Neural crest cell (in vitro differentiated cells): ENCODE results near the gene UBAP1L. TPM values are rescaled to one million over a fixed set of nuclear protein-coding genes. Genes with fewer than 3 reads are reported as not detected.
"Not testable (repeated sequence)": the region's sequence is repeated elsewhere in the genome, so short reads cannot be mapped to it uniquely, and the experiment has no call there.

Experiments
- DNase-seq: peaks from one replicate; pipeline ENCODE4 v3.0.0; 2021; ENCODE audit warnings: low read depth, mixed read lengths, low spot score
- H3K27ac Mint-ChIP-seq: one replicate; pipeline ENCODE4 v1.8.0; 2021; ENCODE audit warnings: mild to moderate bottlenecking, mixed read lengths; ENCODE audit not compliant: unreplicated experiment
- H3K27me3 Mint-ChIP-seq: 2 replicates; pipeline ENCODE4 v1.8.0; 2021; ENCODE audit warnings: low read depth, mild to moderate bottlenecking, mixed read lengths
- H3K36me3 Mint-ChIP-seq: 2 replicates; pipeline ENCODE4 v1.8.0; 2021; ENCODE audit warnings: low read depth, mild to moderate bottlenecking, mixed read lengths
- H3K4me1 Mint-ChIP-seq: 2 replicates; pipeline ENCODE4 v1.8.0; 2021; ENCODE audit warnings: mixed read lengths
- H3K4me3 Mint-ChIP-seq: one replicate; pipeline ENCODE4 v1.8.0; 2021; ENCODE audit warnings: mild to moderate bottlenecking, mixed read lengths
- H3K9me3 Mint-ChIP-seq: 2 replicates; pipeline ENCODE4 v1.8.0; 2021; ENCODE audit warnings: mixed read lengths
- CTCF ChIP-seq: fragments of 200-600 bp; sonication (generic); conservative IDR thresholded peaks from 2 replicates; pipeline ENCODE4 v1.5.0; 2021; ENCODE audit warnings: antibody characterized with exemption, mild to moderate bottlenecking
- total RNA-seq: library from RNA; stranded (reverse); gene quantifications from 2 replicates; pipeline ENCODE4 v1.2.1, GENCODE V29; 2021

The UBAP1L gene
- total RNA-seq, 1 donor from 2014 or later = 3.6 TPM

- DNase-seq = no peak
- no peaks in the 10 kb centered on the region for H3K27me3 Mint-ChIP-seq
- H3K36me3 Mint-ChIP-seq = peaks cover 1% of the 10 kb centered on the region
- no peak overlapping the region for H3K27ac Mint-ChIP-seq
- no peak for TF ChIP-seq CTCF
- H3K9me3 Mint-ChIP-seq = no peaks in the 10 kb centered on the region
- H3K4me3 Mint-ChIP-seq = no peak overlapping the region
- H3K4me1 Mint-ChIP-seq = no peaks in the 10 kb centered on the region
These were observed 31.4 kb upstream of the UBAP1L start for GRCh38 chr15:65146438-65146837.

GRCh38 chr15:65138631-65139030 is 23.6 kb upstream of the UBAP1L start:
- not testable (repeated sequence) for H3K4me1 Mint-ChIP-seq, H3K36me3 Mint-ChIP-seq, H3K4me3 Mint-ChIP-seq, H3K27me3 Mint-ChIP-seq, H3K27ac Mint-ChIP-seq, DNase-seq
- peaks cover 17% of the 10 kb centered on the region for H3K9me3 Mint-ChIP-seq

- not testable (repeated sequence) for H3K4me1 Mint-ChIP-seq, H3K27me3 Mint-ChIP-seq, DNase-seq, H3K27ac Mint-ChIP-seq, H3K36me3 Mint-ChIP-seq
- peak overlapping the region; percentile 5 for H3K4me3 Mint-ChIP-seq
- peaks cover 17% of the 10 kb centered on the region for H3K9me3 Mint-ChIP-seq
These were observed 22.9 kb upstream of the UBAP1L start for GRCh38 chr15:65137893-65138292.

- DNase-seq, H3K27me3 Mint-ChIP-seq, H3K36me3 Mint-ChIP-seq, H3K27ac Mint-ChIP-seq: not testable (repeated sequence)
- Mint-ChIP-seq H3K9me3 (peaks cover 17% of the 10 kb centered on the region), H3K4me1 (peaks cover 12% of the 10 kb centered on the region), H3K4me3 (peak overlapping the region; percentile 5)
These were observed 22.1 kb upstream of the UBAP1L start for GRCh38 chr15:65137089-65137488.

- H3K9me3 Mint-ChIP-seq = peaks cover 16% of the 10 kb centered on the region
- peaks cover 24% of the 10 kb centered on the region for H3K4me1 Mint-ChIP-seq
- peaks cover 11% of the 10 kb centered on the region for H3K36me3 Mint-ChIP-seq
- peaks cover 2% of the 10 kb centered on the region for H3K27me3 Mint-ChIP-seq
- H3K27ac Mint-ChIP-seq = no peak overlapping the region
- H3K4me3 Mint-ChIP-seq = peak overlapping the region; percentile 91
- no peak for DNase-seq
- TF ChIP-seq CTCF = no peak
These were observed 19.5 kb upstream of the UBAP1L start for GRCh38 chr15:65134538-65134937.

GRCh38 chr15:65133548-65134200 is 18.7 kb upstream of the UBAP1L start, which contains the start of gene PDCD7:
PDCD7 (minus strand) TSS chr15:65133808; CDS start chr15:65133781, 27 bp downstream.
- Mint-ChIP-seq H3K27me3 (no peaks in the 10 kb centered on the region), H3K27ac (peak within 1 kb of the TSS; percentile 89), H3K36me3 (peaks cover 11% of the 10 kb centered on the region), H3K9me3 (peaks cover 8% of the 10 kb centered on the region), H3K4me1 (peaks cover 28% of the 10 kb centered on the region), H3K4me3 (peak within 1 kb of the TSS; percentile 91)
- DNase-seq = peak; percentile 67
- TF ChIP-seq CTCF = no peak

GRCh38 chr15:65132878-65133547 is 18.0 kb upstream of the UBAP1L start:
- DNase-seq = peak; percentile 43
- Mint-ChIP-seq H3K9me3 (peaks cover 7% of the 10 kb centered on the region), H3K4me3 (peak overlapping the region; percentile 91), H3K36me3 (peaks cover 14% of the 10 kb centered on the region), H3K27me3 (no peaks in the 10 kb centered on the region), H3K4me1 (peaks cover 28% of the 10 kb centered on the region), H3K27ac (no peak overlapping the region)
- no peak for TF ChIP-seq CTCF
